Measurements from ENCODE around the gene BCR.

BCR gene

DNA sequence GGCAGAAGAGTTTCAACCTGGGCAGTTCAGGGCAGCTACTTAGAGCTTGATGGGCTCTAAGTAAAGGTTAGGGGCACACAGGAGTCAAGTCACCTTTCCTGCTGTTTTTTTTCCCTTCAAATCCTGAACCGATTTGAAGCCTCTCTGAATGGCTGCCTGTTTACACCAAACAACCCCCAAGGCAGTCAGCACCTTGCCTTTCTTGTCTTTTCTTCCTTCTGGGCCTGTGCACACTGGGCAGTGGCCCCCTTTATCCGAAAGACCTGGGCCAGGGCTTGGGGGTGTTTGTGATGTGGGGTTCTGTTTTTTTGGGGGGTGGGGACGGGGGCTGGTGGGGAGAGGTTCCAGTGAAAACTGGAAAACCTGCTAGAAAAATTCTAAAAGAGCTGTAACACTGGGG lies 42.8 kb upstream of the BCR start:
- no peaks in the 10 kb centered on the region for H3K27me3 ChIP-seq (ENCODE audit: insufficient read depth, poor library complexity, severe bottlenecking)
- TF ChIP-seq, protein P1, sequence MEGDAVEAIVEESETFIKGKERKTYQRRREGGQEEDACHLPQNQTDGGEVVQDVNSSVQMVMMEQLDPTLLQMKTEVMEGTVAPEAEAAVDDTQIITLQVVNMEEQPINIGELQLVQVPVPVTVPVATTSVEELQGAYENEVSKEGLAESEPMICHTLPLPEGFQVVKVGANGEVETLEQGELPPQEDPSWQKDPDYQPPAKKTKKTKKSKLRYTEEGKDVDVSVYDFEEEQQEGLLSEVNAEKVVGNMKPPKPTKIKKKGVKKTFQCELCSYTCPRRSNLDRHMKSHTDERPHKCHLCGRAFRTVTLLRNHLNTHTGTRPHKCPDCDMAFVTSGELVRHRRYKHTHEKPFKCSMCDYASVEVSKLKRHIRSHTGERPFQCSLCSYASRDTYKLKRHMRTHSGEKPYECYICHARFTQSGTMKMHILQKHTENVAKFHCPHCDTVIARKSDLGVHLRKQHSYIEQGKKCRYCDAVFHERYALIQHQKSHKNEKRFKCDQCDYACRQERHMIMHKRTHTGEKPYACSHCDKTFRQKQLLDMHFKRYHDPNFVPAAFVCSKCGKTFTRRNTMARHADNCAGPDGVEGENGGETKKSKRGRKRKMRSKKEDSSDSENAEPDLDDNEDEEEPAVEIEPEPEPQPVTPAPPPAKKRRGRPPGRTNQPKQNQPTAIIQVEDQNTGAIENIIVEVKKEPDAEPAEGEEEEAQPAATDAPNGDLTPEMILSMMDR (IDR thresholded peaks at IDR 0.05; ENCODE audit: poor library complexity, severe bottlenecking): no peak
- H3K4me3 ChIP-seq (ENCODE audit: severe bottlenecking): no peak overlapping the region
- H3K9me3 ChIP-seq (ENCODE audit: severe bottlenecking): peaks cover 2% of the 10 kb centered on the region
- no peak overlapping the region for H3K27ac ChIP-seq (ENCODE audit: poor library complexity, severe bottlenecking)
- H3K36me3 ChIP-seq (ENCODE audit: low read depth): no peaks in the 10 kb centered on the region
- peaks cover 7% of the 10 kb centered on the region for H3K4me1 ChIP-seq (ENCODE audit: insufficient read depth, poor library complexity, severe bottlenecking)
- no peak for ATAC-seq (ENCODE audit: low read depth)
- no peak for DNase-seq (ENCODE audit: low spot score)

DNA sequence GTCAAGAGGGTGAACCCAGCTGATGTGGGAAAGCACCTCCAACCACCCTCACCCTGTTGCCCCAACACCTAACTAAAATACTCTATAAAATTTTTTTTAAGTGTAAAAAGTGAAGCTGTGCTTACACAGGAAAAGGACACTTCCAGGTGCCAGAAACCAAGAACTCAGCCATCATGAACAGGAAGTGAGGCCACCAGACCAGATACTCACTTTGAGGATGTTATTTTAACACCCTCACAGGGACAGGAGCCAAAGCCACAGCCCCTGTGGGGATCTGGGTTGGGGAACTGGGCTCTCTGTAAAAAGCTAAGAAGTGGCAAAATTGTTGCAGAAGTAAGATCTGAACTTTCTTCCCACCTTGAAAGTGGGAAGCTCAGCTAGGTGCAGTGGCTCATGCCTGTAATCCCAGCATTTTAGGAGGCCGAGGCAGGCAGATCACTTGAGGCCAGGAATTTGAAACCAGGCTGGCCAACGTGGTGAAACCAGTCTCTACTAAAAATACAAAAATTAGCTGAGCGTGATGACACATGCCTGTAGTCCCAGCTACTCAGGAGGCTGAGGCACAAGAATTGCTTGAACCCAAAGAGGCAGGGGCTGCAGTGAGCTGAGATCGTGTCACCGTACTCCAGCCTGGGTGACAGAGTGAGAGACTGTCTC lies 42.3 kb upstream of the BCR start:
- H3K4me3 ChIP-seq (ENCODE audit: severe bottlenecking): no peak overlapping the region
- peaks cover 7% of the 10 kb centered on the region for H3K4me1 ChIP-seq (ENCODE audit: insufficient read depth, poor library complexity, severe bottlenecking)
- no peak overlapping the region for H3K27ac ChIP-seq (ENCODE audit: poor library complexity, severe bottlenecking)
- peaks cover 2% of the 10 kb centered on the region for H3K9me3 ChIP-seq (ENCODE audit: severe bottlenecking)
- no peaks in the 10 kb centered on the region for H3K36me3 ChIP-seq (ENCODE audit: low read depth)
- TF ChIP-seq, protein P1 (IDR thresholded peaks at IDR 0.05; ENCODE audit: poor library complexity, severe bottlenecking): no peak
- DNase-seq (ENCODE audit: low spot score) (no peak), ATAC-seq (ENCODE audit: low read depth) (no peak)
- no peaks in the 10 kb centered on the region for H3K27me3 ChIP-seq (ENCODE audit: insufficient read depth, poor library complexity, severe bottlenecking)

DNA sequence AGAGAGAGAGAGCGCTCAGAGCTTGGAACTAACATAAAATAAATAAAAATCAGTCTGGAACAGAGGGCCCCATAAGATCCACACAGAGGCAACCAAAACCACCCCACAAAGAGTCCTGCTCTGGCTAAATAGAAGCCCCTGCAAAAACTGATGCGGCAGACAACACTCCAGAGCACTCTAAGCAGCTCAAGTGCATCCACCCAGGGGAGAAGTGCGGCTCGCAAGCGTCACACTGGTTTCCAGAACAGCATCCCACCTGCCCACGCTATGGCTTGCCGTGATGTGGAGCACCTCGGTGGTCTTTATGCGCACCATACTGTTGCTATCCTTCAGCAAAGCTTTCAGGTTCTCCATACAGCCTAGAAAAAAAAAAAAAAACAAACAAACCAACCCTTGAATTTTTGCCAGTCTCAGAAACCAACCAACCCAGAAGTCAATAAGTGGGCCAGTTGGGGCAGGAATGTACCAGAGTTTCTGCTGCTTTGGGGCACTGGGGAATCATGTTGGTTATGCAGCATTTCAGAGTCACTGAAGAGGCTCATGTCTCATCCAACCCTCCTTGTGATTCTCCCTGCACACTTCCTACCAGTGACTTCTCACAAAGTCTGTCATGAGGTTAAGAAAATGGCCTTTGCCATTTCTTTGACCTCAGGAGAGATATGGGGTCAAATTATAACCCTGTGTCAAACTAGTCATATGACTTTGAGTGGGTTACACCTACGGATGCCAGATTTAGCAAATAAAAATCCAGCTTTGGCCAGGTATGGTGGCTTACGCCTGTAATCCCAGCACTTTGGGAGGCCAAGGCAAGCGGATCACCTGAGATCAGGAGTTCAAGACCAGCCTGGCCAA lies 41.5 kb upstream of the BCR start:
- peaks cover 2% of the 10 kb centered on the region for H3K9me3 ChIP-seq (ENCODE audit: severe bottlenecking)
- no peaks in the 10 kb centered on the region for H3K27me3 ChIP-seq (ENCODE audit: insufficient read depth, poor library complexity, severe bottlenecking)
- ATAC-seq (ENCODE audit: low read depth) (no peak), DNase-seq (ENCODE audit: low spot score) (no peak)
- H3K36me3 ChIP-seq (ENCODE audit: low read depth): no peaks in the 10 kb centered on the region
- no peak overlapping the region for H3K27ac ChIP-seq (ENCODE audit: poor library complexity, severe bottlenecking)
- TF ChIP-seq, protein P1 (IDR thresholded peaks at IDR 0.05; ENCODE audit: poor library complexity, severe bottlenecking): no peak
- no peak overlapping the region for H3K4me3 ChIP-seq (ENCODE audit: severe bottlenecking)
- peaks cover 7% of the 10 kb centered on the region for H3K4me1 ChIP-seq (ENCODE audit: insufficient read depth, poor library complexity, severe bottlenecking)

DNA sequence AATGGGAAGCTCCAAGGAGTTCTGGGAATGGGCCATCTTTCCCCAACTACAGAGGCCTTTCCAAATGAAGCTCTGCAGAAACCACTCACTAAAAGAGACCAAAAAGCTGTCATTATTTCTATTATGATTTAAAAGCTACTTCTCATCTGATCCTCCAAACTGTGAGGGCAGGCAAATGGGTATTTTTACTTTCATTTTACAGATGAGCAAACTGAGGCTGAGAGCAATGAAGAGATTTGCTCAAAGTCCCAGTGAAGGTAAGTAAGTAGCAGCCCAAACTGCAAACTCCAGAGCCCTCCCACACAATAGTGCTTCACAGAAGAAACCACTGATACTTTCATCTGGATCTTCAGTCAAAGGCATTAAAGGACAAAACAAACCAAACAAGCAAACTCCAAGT lies 39.9 kb upstream of the BCR start:
- no peak for DNase-seq (ENCODE audit: low spot score)
- Histone ChIP-seq H3K4me1 (ENCODE audit: insufficient read depth, poor library complexity, severe bottlenecking) (peaks cover 7% of the 10 kb centered on the region), H3K4me3 (ENCODE audit: severe bottlenecking) (no peak overlapping the region), H3K27ac (ENCODE audit: poor library complexity, severe bottlenecking) (no peak overlapping the region), H3K9me3 (ENCODE audit: severe bottlenecking) (peaks cover 2% of the 10 kb centered on the region), H3K36me3 (ENCODE audit: low read depth) (no peaks in the 10 kb centered on the region), H3K27me3 (ENCODE audit: insufficient read depth, poor library complexity, severe bottlenecking) (no peaks in the 10 kb centered on the region)
- TF ChIP-seq, protein P1 (IDR thresholded peaks at IDR 0.05; ENCODE audit: poor library complexity, severe bottlenecking): no peak
- no peak for ATAC-seq (ENCODE audit: low read depth)
